Activated CD8-positive, alpha-beta memory T cell treated with anti-CD3 and anti-CD28 coated beads, Interleukin-2, amount 50 U/mL, for 24 hours (primary cell): ENCODE measurements around the gene VPS26C.
"Not testable (repeated sequence)": the region's sequence is repeated elsewhere in the genome, so short reads cannot be mapped to it uniquely, and the experiment has no call there.

Experiments used
- DNase-seq: peaks from one replicate; pipeline ENCODE4 v3.0.0-alpha.2; 2020; ENCODE audit errors: extremely low read depth

Gene VPS26C

DNA sequence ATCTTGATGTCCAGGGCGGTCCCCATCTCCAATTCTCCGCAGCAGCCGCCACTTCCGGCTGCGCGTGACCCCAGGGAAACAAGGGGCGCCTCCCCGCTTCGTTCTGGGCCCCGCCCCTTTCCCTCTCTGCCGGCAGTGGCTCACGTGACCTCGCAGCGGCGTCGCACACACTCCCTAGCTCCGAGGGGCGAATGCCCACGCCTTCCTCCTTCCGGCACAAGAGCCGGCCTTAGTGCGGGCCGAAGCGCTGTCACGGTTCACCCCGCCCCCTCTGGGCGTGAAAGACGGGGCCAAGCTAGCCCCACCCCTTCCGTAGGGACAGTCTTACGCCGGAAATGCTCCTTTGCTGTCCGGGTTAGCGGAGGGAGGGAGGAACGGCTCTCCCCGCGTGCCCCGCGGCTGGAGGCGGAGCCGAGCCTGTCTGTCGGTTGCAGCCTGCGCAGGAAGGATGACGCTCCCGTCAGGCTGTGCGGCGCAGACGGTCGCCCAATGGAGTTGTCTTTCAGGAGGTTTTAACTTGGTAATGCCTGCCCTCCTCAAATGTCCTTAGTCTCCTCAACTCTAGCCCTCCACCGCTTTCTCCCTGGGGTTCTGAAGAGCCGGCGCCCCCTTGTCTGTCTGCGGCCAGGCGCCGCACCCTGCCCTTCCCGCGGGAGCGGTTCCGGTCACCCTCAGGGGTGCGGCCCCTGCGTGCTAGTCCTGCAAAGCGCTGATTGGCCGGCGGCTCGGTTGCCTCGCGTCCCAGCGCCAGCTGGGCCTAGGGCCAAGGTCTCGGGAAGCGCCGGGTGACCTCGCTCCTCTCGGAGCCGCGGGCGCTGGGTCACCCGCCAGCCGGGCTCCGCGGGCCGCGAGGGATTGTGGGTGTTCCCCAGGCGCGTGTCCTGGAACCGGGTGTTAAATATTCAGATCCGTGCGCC lies at the start of gene VPS26C:
TSS of gene VPS26C (minus strand) at position 66 of the 917 bp plus-strand sequence. CDS start at position 26, 40 bp downstream.
- DNase-seq, result peak; percentile 94

DNA sequence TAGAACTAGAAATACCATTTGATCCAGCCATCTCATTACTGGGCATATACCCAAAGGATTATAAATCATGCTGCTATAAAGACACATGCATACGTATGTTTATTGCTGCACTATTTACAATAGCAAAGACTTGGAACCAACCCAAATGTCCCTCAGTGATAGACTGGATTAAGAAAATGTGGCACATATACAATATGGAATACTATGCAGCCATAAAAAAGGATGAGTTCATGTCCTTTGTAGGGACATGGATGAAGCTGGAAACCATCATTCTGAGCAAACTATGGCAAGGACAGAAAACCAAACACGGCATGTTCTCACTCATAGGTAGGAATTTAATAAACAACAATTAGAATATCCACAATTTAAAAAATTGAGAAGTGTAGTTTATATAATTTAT lies 48.9 kb upstream of the VPS26C start:
- not testable (repeated sequence) for DNase-seq

GRCh38 chr21:37300114-37300751 lies 33.1 kb upstream of the VPS26C start:
- DNase-seq, result no peak

- DNase-seq, result no peak
These were observed 30.2 kb upstream of the VPS26C start for GRCh38 chr21:37297364-37297763.

GRCh38 chr21:37294679-37295078 lies 27.5 kb upstream of the VPS26C start:
- no peak for DNase-seq

- no peak for DNase-seq
These were observed 25.8 kb upstream of the VPS26C start for GRCh38 chr21:37292941-37293340.

- DNase-seq, result no peak
These were observed 24.9 kb upstream of the VPS26C start for GRCh38 chr21:37292041-37292440.

DNA sequence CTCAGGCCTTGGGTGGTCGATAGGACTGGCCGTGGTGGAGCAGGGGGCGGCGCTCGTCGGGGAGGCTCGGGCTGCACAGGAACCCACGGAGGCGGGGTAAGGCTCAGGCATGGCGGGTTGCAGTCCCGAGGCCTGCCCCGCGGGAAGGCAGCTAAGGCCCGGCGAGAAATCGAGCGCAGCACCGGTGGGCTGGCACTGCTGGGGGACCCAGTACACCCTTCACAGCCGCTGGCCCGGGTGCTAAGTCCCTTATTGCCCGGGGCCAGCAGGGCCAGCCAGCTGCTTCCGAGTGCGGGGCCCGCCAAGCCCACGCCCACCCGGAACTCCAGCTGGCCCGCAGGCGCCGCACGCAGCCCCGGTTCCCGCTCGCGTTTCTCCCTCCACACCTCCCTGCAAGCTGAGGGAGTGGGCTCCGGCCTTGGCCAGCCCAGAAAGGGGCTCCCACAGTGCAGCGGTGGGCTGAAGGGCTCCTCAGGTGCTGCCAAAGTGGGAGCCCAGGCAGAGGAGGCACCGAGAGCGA lies 16.1 kb upstream of the VPS26C start:
- not testable (repeated sequence) for DNase-seq

DNA sequence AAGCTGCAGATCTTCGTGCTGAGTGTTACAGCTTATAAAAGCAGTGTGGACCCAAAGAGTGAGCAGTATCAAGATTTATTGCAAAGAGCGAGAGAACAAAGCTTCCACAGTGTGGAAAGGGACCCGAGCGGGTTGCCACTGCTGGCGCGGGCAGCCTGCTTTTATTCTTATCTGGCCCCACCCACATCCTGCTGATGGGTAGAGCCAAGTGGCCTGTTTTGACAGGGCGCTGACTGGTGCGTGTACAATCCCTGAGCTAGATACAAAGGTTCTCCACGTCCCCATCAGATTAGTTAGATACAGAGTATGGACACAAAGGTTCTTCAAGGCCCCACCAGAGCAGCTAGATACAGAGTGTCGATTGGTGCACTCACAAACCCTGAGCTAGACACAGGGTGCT lies 15.5 kb upstream of the VPS26C start:
- not testable (repeated sequence) for DNase-seq

GRCh38 chr21:37281993-37282392 lies 14.9 kb upstream of the VPS26C start:
- DNase-seq, result no peak

DNA sequence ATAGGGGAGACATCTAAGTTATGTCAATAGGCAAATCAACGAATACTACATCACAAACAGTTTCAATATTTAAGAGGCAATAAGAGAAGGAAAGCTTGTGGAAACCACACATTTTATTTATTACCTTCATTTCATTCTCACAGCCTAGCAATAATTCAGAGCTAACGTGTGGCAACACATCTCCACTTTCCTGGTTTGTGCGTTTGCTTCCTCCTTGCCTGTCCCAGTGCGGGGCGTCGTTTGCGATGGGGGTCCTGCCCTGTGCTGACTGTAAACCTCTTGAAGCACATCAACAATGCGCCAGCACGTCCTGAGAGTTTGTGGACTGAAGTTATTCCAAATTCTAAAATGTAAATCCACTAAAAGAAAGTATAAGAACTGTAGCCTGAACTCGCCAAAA lies 14.4 kb upstream of the VPS26C start:
- DNase-seq, result no peak

GRCh38 chr21:37279271-37279670 lies 12.1 kb upstream of the VPS26C start:
- not testable (repeated sequence) for DNase-seq

DNA sequence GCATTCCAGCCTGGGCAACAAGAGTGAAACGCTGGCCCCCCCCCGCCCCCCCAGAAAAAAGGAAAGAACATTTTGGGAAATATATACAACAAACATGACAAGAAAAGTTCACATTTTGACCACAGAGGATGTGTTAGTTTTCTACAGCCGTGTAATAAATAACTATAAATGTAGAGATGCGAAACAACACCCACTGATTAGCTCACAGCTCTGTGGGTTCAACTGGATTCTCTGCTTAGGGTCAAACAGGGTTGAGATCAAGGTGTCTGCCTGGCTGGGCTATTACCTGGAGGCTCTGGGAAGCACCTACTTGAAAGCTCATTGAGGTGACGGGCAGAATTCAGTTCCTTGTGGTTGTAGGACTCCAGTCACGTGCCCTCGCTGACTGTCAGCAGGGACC lies 11.1 kb upstream of the VPS26C start:
- no peak for DNase-seq

DNA sequence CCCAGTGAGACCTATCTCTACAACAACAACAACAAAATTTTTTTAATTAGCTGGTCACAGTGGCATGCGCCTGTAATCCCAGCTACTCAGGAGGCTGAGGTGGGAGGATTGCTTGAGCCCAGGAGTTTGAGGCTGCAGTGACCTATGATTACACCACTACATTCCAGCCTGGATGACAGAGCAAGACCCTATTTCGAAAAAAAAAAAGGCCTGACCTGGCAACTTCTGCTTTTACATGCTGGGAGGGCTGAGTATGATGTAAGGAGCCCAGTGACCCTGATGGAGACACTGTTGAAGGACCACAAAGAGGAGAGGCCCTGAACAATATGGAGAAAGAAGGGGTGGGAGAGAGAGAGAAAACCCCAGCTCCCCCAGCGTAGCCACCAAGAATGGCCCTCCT lies 9.2 kb upstream of the VPS26C start:
- DNase-seq, result no peak

DNA sequence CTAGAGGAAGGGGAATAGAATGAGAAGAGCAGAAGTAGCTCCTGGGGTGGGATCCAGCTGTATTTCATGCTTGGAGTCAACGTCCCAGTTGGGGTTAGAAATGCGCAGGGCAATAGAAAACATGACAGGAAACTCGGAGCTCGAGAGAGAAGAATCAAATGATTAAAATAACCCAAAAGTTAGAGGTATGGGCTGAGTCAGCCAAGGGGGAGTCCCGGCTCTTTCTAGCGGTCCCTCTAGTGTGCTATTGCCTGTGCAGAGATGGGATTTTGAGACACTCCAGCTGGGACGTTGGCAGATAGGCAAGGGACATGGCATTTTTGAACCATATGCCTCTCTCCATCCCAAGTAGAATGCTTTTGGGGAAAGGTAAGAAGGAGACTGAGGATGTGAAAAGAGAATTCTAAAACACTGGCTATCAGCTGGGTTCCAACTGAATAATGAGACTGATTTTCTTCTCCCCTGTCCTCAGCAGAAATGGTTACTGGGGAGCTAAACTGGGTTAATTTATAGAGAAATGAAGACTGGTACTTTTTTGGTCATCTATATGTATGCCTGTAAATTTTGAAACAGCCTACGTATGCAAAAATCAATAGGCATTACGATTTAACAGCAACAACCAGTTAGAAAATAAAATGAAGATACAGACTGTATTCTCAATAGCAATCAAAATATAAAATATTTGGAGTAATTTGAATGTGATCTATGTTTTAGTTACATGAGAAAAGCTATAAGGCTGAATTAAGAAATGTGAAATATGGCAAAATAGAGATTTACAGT lies 7.0 kb upstream of the VPS26C start:
- DNase-seq, result no peak

DNA sequence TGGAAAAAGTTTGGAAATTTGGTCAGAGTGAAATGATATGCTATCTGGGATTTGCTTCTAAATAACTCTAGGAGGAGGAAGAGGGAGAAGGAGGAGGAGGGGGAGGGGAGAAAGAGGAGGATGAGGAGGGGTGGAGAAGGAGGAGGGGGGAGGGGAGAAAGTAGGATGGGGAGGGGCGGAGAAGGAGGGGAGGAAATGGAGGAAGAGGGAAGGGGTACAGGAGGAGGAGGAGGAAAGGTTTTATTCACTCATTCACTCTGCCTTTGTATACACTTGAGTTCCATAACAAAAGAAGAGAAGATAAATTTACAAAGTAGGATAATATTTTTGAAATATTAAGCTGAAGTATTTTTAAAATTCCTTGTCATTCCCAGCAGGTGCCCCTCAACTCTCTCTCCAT lies 6.3 kb upstream of the VPS26C start:
- DNase-seq, result no peak

GRCh38 chr21:37272897-37273296 lies 5.8 kb upstream of the VPS26C start:
- no peak for DNase-seq

- DNase-seq, result no peak
These were observed 3.6 kb upstream of the VPS26C start for GRCh38 chr21:37270576-37271365.

DNA sequence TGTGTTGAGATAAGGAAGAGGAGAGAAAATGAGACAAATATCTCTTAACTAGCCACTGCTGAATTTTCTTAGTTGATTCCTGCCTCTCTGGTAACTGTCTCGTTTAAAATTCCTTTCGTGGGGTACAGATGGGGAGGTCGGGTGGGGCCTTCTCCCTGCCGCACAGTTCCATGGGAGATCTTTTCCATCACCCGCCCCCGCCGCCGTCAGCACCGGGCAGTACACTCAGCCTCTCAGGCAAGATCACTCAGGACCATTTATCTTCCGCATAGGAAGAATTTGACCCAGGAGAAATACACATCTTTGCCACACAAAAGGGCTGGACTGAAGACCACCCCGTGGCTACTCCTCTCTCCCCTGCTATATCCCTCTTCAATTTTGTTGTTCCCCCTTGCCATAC lies 2.3 kb upstream of the VPS26C start:
- DNase-seq, result no peak

GRCh38 chr21:37268186-37268503 lies 1.0 kb upstream of the VPS26C start:
- no peak for DNase-seq

DNA sequence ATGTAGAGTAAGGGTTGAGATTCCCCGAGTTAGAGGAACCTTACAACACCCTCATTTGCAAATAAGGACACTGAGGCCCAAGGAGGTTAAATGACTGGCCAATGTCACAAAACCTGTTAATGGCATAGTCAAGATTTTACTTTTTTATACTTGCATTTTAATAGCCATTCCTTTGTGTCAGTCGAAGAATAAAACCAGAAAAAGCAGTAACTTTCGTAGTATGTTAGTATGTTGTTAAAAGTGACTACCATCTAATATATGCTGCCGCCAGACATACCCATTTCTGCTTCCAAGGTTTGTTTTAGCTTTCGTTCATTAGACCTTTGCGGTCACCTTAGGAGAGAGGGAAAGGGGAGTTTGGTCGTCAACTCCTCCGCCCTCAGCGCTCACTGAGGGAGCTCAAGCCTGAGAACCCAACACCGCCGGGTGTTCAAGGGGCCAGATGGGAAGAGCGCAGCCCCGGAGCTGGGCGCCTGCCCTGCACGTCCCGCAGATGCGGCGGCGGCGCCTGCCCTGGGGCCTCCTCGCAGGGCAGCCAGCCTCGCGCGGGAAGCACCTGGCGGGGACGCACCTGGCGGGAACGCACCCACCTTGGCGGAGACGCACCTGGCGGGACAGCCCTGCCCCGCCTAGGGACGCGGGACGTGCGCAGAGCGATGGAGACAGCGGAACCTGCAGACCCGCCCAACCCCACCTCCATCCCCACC lies 466 bp downstream of the VPS26C start:
- no peak for DNase-seq
